Activated CD4-positive, CD25-positive, alpha-beta regulatory T cell treated with anti-CD3 and anti-CD28 coated beads, Interleukin-2, amount 50 U/mL, for 72 hours (primary cell): ENCODE measurements around the gene AGFG2.

ENCODE experiments used
- DNase-seq: peaks from one replicate; pipeline ENCODE4 v3.0.0; 2021

AGFG2 gene

GRCh38 chr7:100573691-100574361 is 34.8 kb downstream of the AGFG2 start, which contains the start of gene SAP25:
Gene SAP25, minus strand, starts transcription at chr7:100573900. Its CDS starts 158 bp downstream, at chr7:100573742.
- DNase-seq: no peak

- DNase-seq: no peak
These were observed 35.6 kb downstream of the AGFG2 start for GRCh38 chr7:100574362-100575205.

GRCh38 chr7:100575206-100575631 is 36.2 kb downstream of the AGFG2 start:
- DNase-seq: no peak

GRCh38 chr7:100575746-100576383 is 36.9 kb downstream of the AGFG2 start:
- no peak for DNase-seq

- DNase-seq: no peak
These were observed 37.5 kb downstream of the AGFG2 start for GRCh38 chr7:100576384-100576993.

- DNase-seq: no peak
These were observed 38.1 kb downstream of the AGFG2 start for GRCh38 chr7:100577103-100577502.

- no peak for DNase-seq
These were observed 38.5 kb downstream of the AGFG2 start for GRCh38 chr7:100577507-100577906.

- DNase-seq: no peak
These were observed 39.5 kb downstream of the AGFG2 start for GRCh38 chr7:100578246-100579183.

GRCh38 chr7:100580466-100581283 is 41.7 kb downstream of the AGFG2 start:
- DNase-seq: no peak

GRCh38 chr7:100582041-100582579 is 43.1 kb downstream of the AGFG2 start:
- DNase-seq: no peak

GRCh38 chr7:100582650-100583049 is 43.6 kb downstream of the AGFG2 start:
- no peak for DNase-seq

GRCh38 chr7:100583132-100584053 is 44.4 kb downstream of the AGFG2 start:
- DNase-seq: peak; percentile 57

GRCh38 chr7:100584054-100584682 is 45.2 kb downstream of the AGFG2 start:
- no peak for DNase-seq

- DNase-seq: no peak
These were observed 45.9 kb downstream of the AGFG2 start for GRCh38 chr7:100584683-100585510.

GRCh38 chr7:100585511-100586265 is 46.7 kb downstream of the AGFG2 start, which contains the start of gene LRCH4:
Gene LRCH4, minus strand, starts transcription at chr7:100586129. Its CDS starts 29 bp downstream, at chr7:100586100.
- DNase-seq: peak; percentile 72

- peak; percentile 99 for DNase-seq
These were observed 47.4 kb downstream of the AGFG2 start, which contains the start of gene FBXO24 for GRCh38 chr7:100586266-100587025. Gene FBXO24, plus strand, starts transcription at chr7:100586328. Its CDS starts 298 bp downstream, at chr7:100586626.
